NK-92 (cell line): ENCODE results near the gene SOX21.

ENCODE experiments used
- DNase-seq: peaks from one replicate; lab custom pipeline; 2025; ENCODE audit not compliant: unreplicated experiment; lab: John Stamatoyannopoulos, UW

SOX21 gene

GRCh38 chr13:94679614-94680013, 32.7 kb downstream of the SOX21 start:
- no peak for DNase-seq

- DNase-seq: no peak
Observed at GRCh38 chr13:94678845-94679244, 33.5 kb downstream of the SOX21 start.

GRCh38 chr13:94677799-94678198, 34.5 kb downstream of the SOX21 start:
- no peak for DNase-seq

GRCh38 chr13:94674609-94675348, 37.6 kb downstream of the SOX21 start:
- DNase-seq: no peak

GRCh38 chr13:94673851-94674250, 38.5 kb downstream of the SOX21 start:
- no peak for DNase-seq

GRCh38 chr13:94672400-94672799, 39.9 kb downstream of the SOX21 start:
- DNase-seq: no peak

GRCh38 chr13:94667190-94667589, 45.2 kb downstream of the SOX21 start:
- no peak for DNase-seq

- DNase-seq: no peak
Observed at GRCh38 chr13:94666065-94666464, 46.3 kb downstream of the SOX21 start.

GRCh38 chr13:94664889-94665288, 47.5 kb downstream of the SOX21 start:
- no peak for DNase-seq

GRCh38 chr13:94662274-94662945, 49.9 kb downstream of the SOX21 start:
- no peak for DNase-seq

GRCh38 chr13:94661406-94661805, 50.9 kb downstream of the SOX21 start:
- DNase-seq: no peak

GRCh38 chr13:94660695-94661326, 51.5 kb downstream of the SOX21 start:
- DNase-seq: no peak
